ENCODE measurements around the gene TRIM71.

- TF ChIP-seq CTCF (IDR thresholded peaks at IDR 0.05; ENCODE audit: insufficient read depth, low read length) (no peak), REST (IDR thresholded peaks at IDR 0.05; ENCODE audit: insufficient replicate concordance, low read depth) (no peak)
These were observed 52.7 kb downstream of the TRIM71 start for GRCh38 chr3:32870373-32871095.

Data from HL-60 (cell line).